VCaP (cell line): ENCODE data around the gene HAGHL.

ENCODE experiments used
- H3K27ac ChIP-seq: fragments of 450-650 bp; 2 replicates; pipeline ENCODE4 v1.5.1; 2017
- CTCF ChIP-seq: fragments of 450-650 bp; conservative IDR thresholded peaks from 2 replicates; pipeline ENCODE4 v1.5.1; 2017; ENCODE audit warnings: mild to moderate bottlenecking, moderate library complexity

The HAGHL gene

GRCh38 chr16:702341-702740 lies 24.6 kb upstream of the HAGHL start:
- no peak overlapping the region for H3K27ac ChIP-seq
- TF ChIP-seq CTCF, result no peak

DNA sequence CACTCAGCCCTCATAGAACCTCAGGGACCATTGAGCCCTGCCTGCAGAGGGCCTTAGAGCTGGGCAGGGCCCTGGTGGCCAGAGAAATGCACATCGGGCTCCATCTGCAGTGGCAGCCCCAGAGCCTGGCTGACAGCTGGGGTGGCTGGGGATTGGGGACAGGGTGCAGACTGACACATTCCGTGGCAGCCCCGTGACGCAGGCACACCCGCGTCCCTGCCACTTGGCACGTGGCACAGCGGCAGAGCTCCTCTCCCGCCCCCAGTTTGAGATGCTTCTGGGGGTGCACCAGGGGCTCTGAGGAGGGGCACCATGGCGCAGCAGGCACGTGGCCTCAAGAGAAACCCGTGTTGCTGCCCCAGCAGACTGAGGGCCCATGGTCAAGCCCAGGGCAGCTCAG lies 23.5 kb upstream of the HAGHL start:
- TF ChIP-seq CTCF, result no peak
- peak overlapping the region; percentile 87; the same call in 1 of the 2 replicates for H3K27ac ChIP-seq

GRCh38 chr16:704047-704446 lies 22.9 kb upstream of the HAGHL start:
- TF ChIP-seq CTCF, result no peak
- peak overlapping the region; percentile 87 for H3K27ac ChIP-seq

GRCh38 chr16:704552-705380 lies 22.1 kb upstream of the HAGHL start:
- TF ChIP-seq CTCF, result no peak
- peak overlapping the region; percentile 87 for H3K27ac ChIP-seq

DNA sequence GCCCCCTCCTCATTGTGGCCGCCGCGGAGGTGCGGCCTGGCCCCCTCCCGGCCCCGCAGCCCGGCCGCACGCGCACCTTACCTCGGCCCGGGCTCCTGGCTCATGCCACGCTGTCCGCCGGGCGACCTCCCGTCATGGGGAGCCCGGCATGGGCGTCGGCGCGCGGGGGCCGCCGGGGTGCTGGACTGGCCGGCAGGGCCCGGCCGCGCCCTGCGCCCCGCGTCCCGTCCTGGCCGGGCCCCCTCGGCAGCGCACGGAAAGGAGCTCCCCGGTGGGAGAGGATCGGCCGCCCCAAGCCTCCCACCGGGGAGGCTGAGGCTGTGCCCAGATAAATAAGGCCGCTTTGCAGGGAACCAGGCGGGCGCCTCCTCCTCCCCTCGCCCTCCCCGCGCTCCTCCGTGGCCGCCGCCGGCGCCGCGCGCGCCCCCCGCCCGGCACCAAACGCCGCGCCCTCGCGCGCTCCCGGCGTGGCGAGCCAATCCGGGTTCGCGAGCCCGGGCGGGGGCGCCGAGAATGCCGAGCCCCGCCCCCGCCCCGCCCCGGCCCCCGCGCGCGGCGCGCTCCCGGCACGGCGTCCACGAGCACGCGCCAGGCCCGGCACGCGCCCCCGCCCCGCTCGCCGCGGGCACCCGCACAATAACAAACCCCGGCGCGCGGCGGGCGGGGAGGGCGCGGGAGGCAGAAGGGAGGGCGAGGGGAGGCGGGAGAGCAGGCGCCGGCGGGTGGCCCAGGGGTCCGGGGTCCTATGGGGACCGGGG lies 21.3 kb upstream of the HAGHL start, which contains the start of gene FBXL16:
Gene FBXL16, minus strand, starts transcription at position 371 of the 758 bp plus-strand sequence. CDS start 8,396 bp downstream, outside the sequence.
- TF ChIP-seq CTCF, result no peak
- peak within 1 kb of the TSS; percentile 87 for H3K27ac ChIP-seq

DNA sequence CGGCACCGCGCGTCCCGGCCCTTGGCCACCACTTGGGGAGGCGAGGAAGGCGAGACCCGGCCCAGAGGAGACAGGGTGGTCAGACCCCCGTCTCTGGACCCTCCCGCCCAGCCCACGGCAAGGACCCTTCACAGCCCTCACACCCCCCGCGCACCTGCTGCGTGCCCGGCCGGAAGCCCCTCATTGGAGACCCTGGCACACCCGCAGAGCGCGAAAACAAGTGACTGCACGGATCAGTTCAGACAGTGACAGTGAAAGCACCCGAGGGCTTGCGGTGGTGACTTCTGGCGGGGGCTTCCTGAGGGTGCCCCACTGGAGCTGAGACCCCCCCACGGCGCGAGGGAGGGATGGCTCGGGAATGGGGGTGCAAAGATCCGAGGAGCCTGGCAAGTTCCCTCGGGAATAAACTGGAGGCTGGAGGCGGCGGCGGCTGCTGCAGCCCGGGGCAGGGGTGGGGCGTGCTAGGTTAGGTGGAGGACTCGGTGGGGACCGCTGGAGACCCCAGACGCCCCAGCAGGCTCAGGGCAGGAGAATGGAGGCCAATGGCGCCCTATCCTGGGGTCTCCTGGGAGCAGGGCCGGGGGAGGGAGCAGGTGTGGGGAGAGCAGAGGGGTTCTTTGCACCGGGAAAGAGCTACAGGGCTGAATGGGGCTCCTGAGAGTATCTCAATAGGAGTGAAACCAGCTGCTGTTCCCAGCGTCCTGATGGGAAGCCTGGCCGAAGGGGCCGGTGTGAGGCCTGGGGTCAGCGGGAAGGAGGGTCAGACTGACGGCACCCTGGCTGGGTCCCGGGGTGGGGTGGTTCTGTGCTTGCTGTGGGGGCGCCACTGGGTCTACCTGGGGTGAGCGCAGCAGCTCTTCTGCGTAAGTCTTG lies 20.5 kb upstream of the HAGHL start:
- TF ChIP-seq CTCF, result no peak
- H3K27ac ChIP-seq, result peak overlapping the region; percentile 87

GRCh38 chr16:707062-707538 lies 19.8 kb upstream of the HAGHL start:
- no peak for TF ChIP-seq CTCF
- H3K27ac ChIP-seq, result no peak overlapping the region
